Stimulated activated CD4-positive, alpha-beta T cell treated with anti-CD3 and anti-CD28 coated beads, Interleukin-1b, Interleukin-23, amount 100 ng/mL, for 48 hours (primary cell): Measurements from ENCODE around the gene KCNS1.
A peak's percentile ranks its signal among the peaks of the same experiment; 100 is the strongest.

Source experiments
- DNase-seq: peaks from one replicate; pipeline ENCODE4 v3.0.0-alpha.2; 2020

Gene KCNS1

DNA sequence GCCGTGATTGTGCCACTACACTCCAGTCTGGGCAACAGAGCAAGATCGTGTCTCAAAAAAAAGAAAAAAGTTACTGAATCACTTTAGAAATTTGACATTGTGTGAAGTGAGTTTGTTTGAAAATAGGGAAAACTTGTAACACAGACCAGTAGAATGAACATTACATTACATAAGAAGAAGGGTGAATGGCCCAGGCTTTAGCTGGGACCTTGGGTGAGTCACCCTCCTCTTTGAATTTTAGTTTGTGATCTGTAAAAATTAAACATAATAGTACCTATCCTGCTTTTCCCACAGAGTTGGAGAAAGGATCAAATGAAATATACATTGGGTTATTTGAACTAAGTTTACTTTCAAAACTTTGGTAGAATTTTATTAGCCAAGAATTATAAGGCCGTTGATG lies 56.3 kb downstream of the KCNS1 start:
- DNase-seq = no peak

DNA sequence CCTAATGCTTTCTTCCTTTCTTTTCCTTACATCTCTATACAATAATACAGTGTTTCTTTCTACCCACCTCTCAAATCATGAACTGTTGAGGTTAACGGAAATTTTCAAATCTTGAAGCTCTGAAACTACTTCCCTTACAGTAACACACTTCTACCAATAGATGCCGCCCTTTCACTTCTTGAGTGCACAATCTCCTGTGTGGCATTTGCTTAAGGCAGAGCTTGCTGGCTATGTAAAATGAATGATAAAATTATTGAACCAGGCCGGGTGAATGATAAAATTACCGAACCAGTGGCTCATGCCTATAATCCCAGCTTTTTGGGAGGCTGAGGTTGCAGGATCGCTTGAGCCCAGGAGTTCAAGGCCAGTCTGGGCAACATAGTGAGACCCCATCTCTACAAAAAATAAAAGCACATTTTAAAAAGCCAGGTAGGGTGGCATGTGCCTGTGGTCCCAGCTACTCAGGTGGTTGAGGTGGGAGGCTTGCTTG lies 56.8 kb downstream of the KCNS1 start:
- peak; percentile 33 for DNase-seq

DNA sequence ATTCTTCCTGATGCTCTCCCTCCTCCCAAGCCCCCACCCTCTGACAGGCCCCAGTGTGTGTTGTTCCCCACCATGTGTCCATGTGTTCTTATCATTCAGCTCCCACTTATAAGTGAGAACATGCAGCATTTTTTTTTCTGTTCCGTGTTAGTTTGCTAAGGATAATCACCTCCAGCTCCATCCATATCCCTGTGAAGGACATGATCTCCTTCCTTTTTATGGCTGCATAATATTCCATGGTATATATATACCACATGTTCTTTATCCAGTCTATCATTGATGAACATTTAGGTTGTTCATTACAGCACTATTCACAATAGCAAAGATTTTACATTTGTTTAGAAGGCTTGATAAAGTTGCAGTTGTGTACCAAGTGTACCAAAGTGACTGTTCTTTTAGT lies 57.9 kb downstream of the KCNS1 start:
- no peak for DNase-seq
